Epithelial cell of proximal tubule (primary cell): ENCODE results near the gene TSFM. TPM values are rescaled to one million over a fixed set of nuclear protein-coding genes. Genes with fewer than 3 reads are reported as not detected.

Experiments
- DNase-seq: peaks from one replicate; pipeline ENCODE4 v3.0.0-alpha.2; 2011; ENCODE audit warnings: low read depth
- H3K4me3 ChIP-seq: 2 replicates; pipeline ENCODE4 v1.5.1; 2011; ENCODE audit warnings: low read depth, mild to moderate bottlenecking, low read length
- CTCF ChIP-seq: conservative IDR thresholded peaks from 2 replicates; pipeline ENCODE4 v1.5.1; 2012; ENCODE audit warnings: low read depth, mild to moderate bottlenecking, low read length
- total RNA-seq: library from RNA; depleted of rRNA; stranded (reverse); fragments of >200 nt; gene quantifications from 2 replicates; pipeline ENCODE4 v1.2.3, GENCODE V29; 2015

Gene TSFM
- total RNA-seq, 1 donor from 2014 or later = 30.6 TPM

GRCh38 chr12:57737467-57738460, 44.8 kb upstream of the TSFM start:
- peak overlapping the region; percentile 4 for H3K4me3 ChIP-seq
- no peak for DNase-seq
- TF ChIP-seq CTCF = peak; percentile 26

- H3K4me3 ChIP-seq = peak within 1 kb of the TSS; percentile 4
- TF ChIP-seq CTCF = no peak
- DNase-seq = no peak
Observed at GRCh38 chr12:57738661-57739237, 43.8 kb upstream of the TSFM start, which contains the start of gene AGAP2. AGAP2 (minus strand) TSS chr12:57738742; CDS start chr12:57738246, 496 bp downstream.

- no peak overlapping the region for H3K4me3 ChIP-seq
- TF ChIP-seq CTCF = no peak
- no peak for DNase-seq
Observed at GRCh38 chr12:57739387-57739786, 43.2 kb upstream of the TSFM start.

GRCh38 chr12:57739914-57740538, 42.6 kb upstream of the TSFM start:
- DNase-seq = no peak
- no peak overlapping the region for H3K4me3 ChIP-seq
- TF ChIP-seq CTCF = no peak

- no peak for TF ChIP-seq CTCF
Observed at GRCh38 chr12:57740656-57741412, 41.8 kb upstream of the TSFM start.

GRCh38 chr12:57741413-57741789, 41.2 kb upstream of the TSFM start:
- DNase-seq = no peak
- H3K4me3 ChIP-seq = no peak overlapping the region
- no peak for TF ChIP-seq CTCF

More at GRCh38 chr12:57740656-57741412, 41.8 kb upstream of the TSFM start:
- no peak for DNase-seq
- no peak overlapping the region for H3K4me3 ChIP-seq
